PC-3 (cell line): ENCODE measurements around the gene RABGAP1L.

Source experiments
- EZH2 ChIP-seq: fragments of 300-600 bp; sonication (generic); IDR thresholded peaks from one replicate; pipeline ENCODE4 v1.6.1; 2017; ENCODE audit warnings: antibody characterized with exemption, mild to moderate bottlenecking, low read length; ENCODE audit not compliant: unreplicated experiment
- EZH2phosphoT487 ChIP-seq: fragments of 300-600 bp; sonication (generic); IDR thresholded peaks from 2 replicates; pipeline ENCODE4 v1.6.1; 2018; ENCODE audit warnings: mild to moderate bottlenecking, antibody characterized with exemption, low read length, borderline replicate concordance
- TF ChIP-seq, protein P1 (sequence below): fragments of 300-600 bp; sonication (generic); conservative IDR thresholded peaks from 2 replicates; pipeline ENCODE4 v1.5.1; 2017; ENCODE audit warnings: antibody characterized with exemption, low read depth, mild to moderate bottlenecking, low read length

DNA sequence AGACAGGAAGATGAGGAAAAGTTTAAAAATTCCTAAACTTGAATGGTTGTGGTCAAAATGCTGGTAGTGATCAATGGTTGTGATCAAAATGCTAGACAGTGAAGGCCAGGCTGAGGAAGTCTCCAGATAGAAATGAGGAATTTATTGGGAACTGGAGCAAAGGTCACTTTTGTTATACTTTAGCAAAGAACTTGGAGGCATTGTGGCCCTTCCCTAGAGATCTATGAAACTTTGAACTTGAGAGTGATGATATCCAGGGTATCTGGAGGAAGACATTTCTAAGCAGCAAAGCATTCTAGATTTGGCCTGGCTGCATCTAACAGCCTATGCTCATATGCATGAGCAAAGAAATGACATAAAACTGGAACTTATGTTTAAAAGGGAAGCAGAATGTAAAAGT is 35.5 kb upstream of the RABGAP1L start:
- TF ChIP-seq, protein P1, sequence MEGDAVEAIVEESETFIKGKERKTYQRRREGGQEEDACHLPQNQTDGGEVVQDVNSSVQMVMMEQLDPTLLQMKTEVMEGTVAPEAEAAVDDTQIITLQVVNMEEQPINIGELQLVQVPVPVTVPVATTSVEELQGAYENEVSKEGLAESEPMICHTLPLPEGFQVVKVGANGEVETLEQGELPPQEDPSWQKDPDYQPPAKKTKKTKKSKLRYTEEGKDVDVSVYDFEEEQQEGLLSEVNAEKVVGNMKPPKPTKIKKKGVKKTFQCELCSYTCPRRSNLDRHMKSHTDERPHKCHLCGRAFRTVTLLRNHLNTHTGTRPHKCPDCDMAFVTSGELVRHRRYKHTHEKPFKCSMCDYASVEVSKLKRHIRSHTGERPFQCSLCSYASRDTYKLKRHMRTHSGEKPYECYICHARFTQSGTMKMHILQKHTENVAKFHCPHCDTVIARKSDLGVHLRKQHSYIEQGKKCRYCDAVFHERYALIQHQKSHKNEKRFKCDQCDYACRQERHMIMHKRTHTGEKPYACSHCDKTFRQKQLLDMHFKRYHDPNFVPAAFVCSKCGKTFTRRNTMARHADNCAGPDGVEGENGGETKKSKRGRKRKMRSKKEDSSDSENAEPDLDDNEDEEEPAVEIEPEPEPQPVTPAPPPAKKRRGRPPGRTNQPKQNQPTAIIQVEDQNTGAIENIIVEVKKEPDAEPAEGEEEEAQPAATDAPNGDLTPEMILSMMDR = no peak
- TF ChIP-seq EZH2 (no peak), EZH2phosphoT487 (no peak)
